PC-3 (cell line): ENCODE data around the gene ARL2BP. TPM values are rescaled to one million over a fixed set of nuclear protein-coding genes. Genes with fewer than 3 reads are reported as not detected.

Source experiments
- ATAC-seq: fragments of 200-7000 bp; cut with Tn5 transposase; 2 replicates; pipeline ENCODE4 v1.9.1; 2020; ENCODE audit warnings: mild to moderate bottlenecking, moderate library complexity
- Bru-seq: library from RNA; stranded (reverse); fragments of 400-500 nt; gene quantifications from one replicate; lab custom pipeline; 2021; lab: Mats Ljungman, UMichigan
- BruChase-seq, 2 experiments: library from RNA; stranded (reverse); fragments of 400-500 nt; gene quantifications; one replicate each; lab custom pipeline; 2021; lab: Mats Ljungman, UMichigan
- BruUV-seq: library from RNA; stranded (reverse); fragments of 400-500 nt; replicated peaks from 2 replicates; lab custom pipeline; 2021; lab: Mats Ljungman, UMichigan
- CTCF ChIA-PET: fragments of 300-600 bp; sonication (Branson Sonifier 250); formaldehyde crosslinking; loops from one replicate; lab custom pipeline; 2022; ENCODE audit warnings: antibody characterized with exemption; lab: Charles Lee
- POLR2A ChIA-PET: fragments of 300-600 bp; sonication (Branson Sonifier 250); formaldehyde crosslinking; loops from one replicate; lab custom pipeline; 2022; ENCODE audit warnings: antibody characterized with exemption; ENCODE audit not compliant: unreplicated experiment; lab: Charles Lee
- DNase-seq: peaks from one replicate; pipeline ENCODE4 v3.0.0-alpha.2; 2015
- H2AFZ ChIP-seq: fragments of 300-600 bp; sonication (generic); 2 replicates; pipeline ENCODE4 v1.6.0; 2016; ENCODE audit warnings: antibody characterized with exemption, low read length
- H3F3A ChIP-seq: fragments of 300-600 bp; sonication (generic); one replicate; pipeline ENCODE4 v1.6.0; 2017; ENCODE audit warnings: antibody characterized with exemption, low read length, control low read depth, mild to moderate bottlenecking; ENCODE audit not compliant: unreplicated experiment
- H3K27ac ChIP-seq: fragments of 300-600 bp; sonication (generic); 2 replicates; pipeline ENCODE4 v1.5.1; 2016; ENCODE audit warnings: mild to moderate bottlenecking, low read length
- H3K27me3 ChIP-seq: fragments of 300-600 bp; sonication (generic); 2 replicates; pipeline ENCODE4 v1.6.1; 2016; ENCODE audit warnings: low read length, mixed read lengths
- H3K36me3 ChIP-seq: fragments of 300-600 bp; sonication (generic); 2 replicates; pipeline ENCODE4 v1.6.1; 2016; ENCODE audit warnings: low read depth, mixed run types, low read length, mixed read lengths
- H3K4me1 ChIP-seq: fragments of 300-600 bp; sonication (generic); 2 replicates; pipeline ENCODE4 v1.5.1; 2016; ENCODE audit warnings: low read length; ENCODE audit not compliant: insufficient read depth
- H3K4me2 ChIP-seq: fragments of 300-600 bp; sonication (generic); 2 replicates; pipeline ENCODE4 v1.6.0; 2016; ENCODE audit warnings: low read length
- H3K4me3 ChIP-seq: fragments of 300-600 bp; sonication (generic); 2 replicates; pipeline ENCODE4 v1.5.1; 2016; ENCODE audit warnings: mild to moderate bottlenecking, low read length, mixed read lengths
- H3K79me2 ChIP-seq: fragments of 300-600 bp; sonication (generic); 2 replicates; pipeline ENCODE4 v1.6.1; 2017; ENCODE audit warnings: low read length, mixed read lengths
- H3K9ac ChIP-seq: fragments of 300-600 bp; sonication (generic); 2 replicates; pipeline ENCODE4 v1.6.0; 2016; ENCODE audit warnings: mild to moderate bottlenecking, low read length
- H3K9me2 ChIP-seq: fragments of 300-600 bp; sonication (generic); replicated peaks from 2 replicates; pipeline ENCODE4 v1.6.1; 2016; ENCODE audit warnings: mixed run types, low read length, mixed read lengths
- H3K9me3 ChIP-seq: fragments of 300-600 bp; sonication (generic); 2 replicates; pipeline ENCODE4 v1.6.1; 2016; ENCODE audit warnings: low read length, mixed read lengths
- H4K20me1 ChIP-seq: fragments of 300-600 bp; sonication (generic); 2 replicates; pipeline ENCODE4 v1.6.1; 2016; ENCODE audit warnings: low read length, mixed read lengths
- EZH2 ChIP-seq: fragments of 300-600 bp; sonication (generic); IDR thresholded peaks from one replicate; pipeline ENCODE4 v1.6.1; 2017; ENCODE audit warnings: antibody characterized with exemption, mild to moderate bottlenecking, low read length; ENCODE audit not compliant: unreplicated experiment
- EZH2phosphoT487 ChIP-seq: fragments of 300-600 bp; sonication (generic); IDR thresholded peaks from 2 replicates; pipeline ENCODE4 v1.6.1; 2018; ENCODE audit warnings: mild to moderate bottlenecking, antibody characterized with exemption, low read length, borderline replicate concordance
- intact Hi-C: fragments of 100-400 bp; cut with micrococcal nuclease; formaldehyde crosslinking; loops from 2 replicates; pipeline ENCODE4 v1.9.0; 2023
- long read RNA-seq: library from polyadenylated mRNA; unstranded; transcript quantifications from one replicate; pipeline ENCODE4 v2.0.0, GENCODE V29; 2021; ENCODE audit not compliant: unreplicated experiment
- total RNA-seq: library from RNA; depleted of rRNA; stranded (reverse); fragments of >200 nt; gene quantifications from 2 replicates; pipeline ENCODE4 v1.2.3, GENCODE V29; 2014; rRNA removed
- TF ChIP-seq, protein P1 (sequence below): fragments of 300-600 bp; sonication (generic); conservative IDR thresholded peaks from 2 replicates; pipeline ENCODE4 v1.5.1; 2017; ENCODE audit warnings: antibody characterized with exemption, low read depth, mild to moderate bottlenecking, low read length

The ARL2BP gene
- total RNA-seq, result 35.3 and 38.4 TPM in 2 replicates
- Bru-seq, nascent RNA, result percentile 78 among the genes with signal in this experiment
- BruChase-seq, experiment 1, labeled RNA remaining after a 6-hour chase, result percentile 95 among the genes with signal in this experiment
- BruChase-seq, experiment 2, labeled RNA remaining after a 2-hour chase, result percentile 89 among the genes with signal in this experiment
- long read RNA-seq, transcript ARL2BP-201 (6 exons, 2,130 nt), result major isoform, 70 of 88 reads
- long read RNA-seq, partial matches to known transcripts, result 9 of 88 reads
- long read RNA-seq, other reads (novel, unspliced or antisense), result 6 of 88 reads

DNA sequence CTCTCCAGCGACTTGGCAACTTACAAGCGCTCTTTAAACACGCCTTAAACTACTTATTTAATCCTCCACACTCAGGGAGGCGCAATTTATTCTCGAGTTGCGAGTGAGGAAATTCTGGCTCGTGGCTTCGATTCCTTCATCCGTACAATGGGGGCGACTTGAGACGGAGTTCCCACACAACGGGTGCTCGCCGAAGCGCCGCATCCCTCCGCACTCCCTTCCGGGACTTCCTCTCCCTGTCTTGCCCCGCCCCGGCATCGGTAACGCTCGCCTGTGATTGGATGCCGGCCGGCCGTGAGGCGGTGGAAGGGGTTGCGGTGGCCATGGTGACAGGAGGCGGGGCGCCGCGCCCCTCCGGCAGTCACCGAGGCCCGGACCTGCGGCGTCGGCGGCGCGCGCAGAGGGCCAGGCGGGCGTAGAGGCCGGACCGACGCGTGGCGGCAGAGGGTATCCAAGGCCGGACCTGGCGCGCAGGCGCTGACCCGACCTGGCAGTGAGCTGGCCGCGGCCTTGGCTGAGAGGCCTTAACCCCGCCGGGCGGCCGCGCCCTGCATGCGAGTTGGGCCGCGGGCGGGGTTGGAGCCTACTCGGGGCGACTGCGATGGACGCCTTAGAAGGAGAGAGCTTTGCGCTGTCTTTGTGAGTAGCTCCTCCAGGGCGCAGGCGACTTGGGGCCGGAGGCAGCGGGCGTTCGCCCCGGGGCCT, at the start of gene ARL2BP:
Gene ARL2BP (plus strand): TSS at position 493 of the 705 bp plus-strand sequence. CDS start 109 bp downstream, at position 602.
- Histone ChIP-seq H3K27me3 (no peaks in the 10 kb centered on the region), H3K9ac (peak within 1 kb of the TSS; percentile 87), H3K27ac (peak within 1 kb of the TSS; percentile 37), H4K20me1 (no peaks in the 10 kb centered on the region), H3K4me2 (peak within 1 kb of the TSS; percentile 96), H3K79me2 (peaks cover 16% of the 10 kb centered on the region), H3K36me3 (peaks cover 3% of the 10 kb centered on the region), H3K9me2 (no peaks in the 10 kb centered on the region), H3K9me3 (no peaks in the 10 kb centered on the region), H3K4me3 (peak within 1 kb of the TSS; percentile 79), H2AFZ (peak within 1 kb of the TSS; percentile 78), H3K4me1 (peaks cover 12% of the 10 kb centered on the region; the same call in 1 of the 2 replicates), H3F3A (no peaks in the 10 kb centered on the region)
- TF ChIP-seq, protein P1, sequence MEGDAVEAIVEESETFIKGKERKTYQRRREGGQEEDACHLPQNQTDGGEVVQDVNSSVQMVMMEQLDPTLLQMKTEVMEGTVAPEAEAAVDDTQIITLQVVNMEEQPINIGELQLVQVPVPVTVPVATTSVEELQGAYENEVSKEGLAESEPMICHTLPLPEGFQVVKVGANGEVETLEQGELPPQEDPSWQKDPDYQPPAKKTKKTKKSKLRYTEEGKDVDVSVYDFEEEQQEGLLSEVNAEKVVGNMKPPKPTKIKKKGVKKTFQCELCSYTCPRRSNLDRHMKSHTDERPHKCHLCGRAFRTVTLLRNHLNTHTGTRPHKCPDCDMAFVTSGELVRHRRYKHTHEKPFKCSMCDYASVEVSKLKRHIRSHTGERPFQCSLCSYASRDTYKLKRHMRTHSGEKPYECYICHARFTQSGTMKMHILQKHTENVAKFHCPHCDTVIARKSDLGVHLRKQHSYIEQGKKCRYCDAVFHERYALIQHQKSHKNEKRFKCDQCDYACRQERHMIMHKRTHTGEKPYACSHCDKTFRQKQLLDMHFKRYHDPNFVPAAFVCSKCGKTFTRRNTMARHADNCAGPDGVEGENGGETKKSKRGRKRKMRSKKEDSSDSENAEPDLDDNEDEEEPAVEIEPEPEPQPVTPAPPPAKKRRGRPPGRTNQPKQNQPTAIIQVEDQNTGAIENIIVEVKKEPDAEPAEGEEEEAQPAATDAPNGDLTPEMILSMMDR, result peak; percentile 42
- peak; percentile 60; the same call in 1 of the 2 replicates for TF ChIP-seq EZH2phosphoT487
- no peak for TF ChIP-seq EZH2
- ATAC-seq, result peak; percentile 97
- DNase-seq, result peak; percentile 95
- no TSS peak for BruUV-seq
- ChIA-PET CTCF (interaction anchor here (1.3 kb wide), 1 partner anchor 55 kb away, joined by 3 read pairs; no protein-coding TSS in a partner anchor), POLR2A (no interaction called here)
- intact Hi-C loops, result loop anchor here (1.0 to 5.0 kb wide), 6 partner anchors 32 to 177 kb away; no protein-coding TSS in a partner anchor

DNA sequence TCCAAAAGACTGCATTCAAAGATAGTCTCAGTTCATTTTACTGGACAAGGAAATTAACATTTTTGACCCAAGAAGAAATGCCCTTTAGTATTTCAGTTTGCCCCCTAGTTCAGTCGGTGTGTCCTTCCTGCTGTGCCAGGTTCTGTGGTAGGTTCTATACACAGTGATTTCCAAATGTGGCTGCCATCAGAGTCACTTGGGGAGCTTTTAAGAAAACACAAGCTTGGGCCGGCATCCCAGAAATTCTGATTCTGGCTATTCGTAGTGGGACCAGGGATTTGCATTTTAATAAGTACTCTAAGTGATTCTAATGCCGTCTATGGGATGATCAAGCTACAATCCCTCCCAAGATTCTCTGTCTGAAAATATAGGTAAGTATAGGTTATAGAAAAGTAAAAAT, 48.8 kb upstream of the ARL2BP start:
- no peaks in the 10 kb centered on the region for H4K20me1 ChIP-seq
- H3K79me2 ChIP-seq, result peaks cover 65% of the 10 kb centered on the region
- no peaks in the 10 kb centered on the region for H3K27me3 ChIP-seq
- no peak overlapping the region for H2AFZ ChIP-seq
- no TSS peak for BruUV-seq
- no peak overlapping the region for H3K9ac ChIP-seq
- no peak for DNase-seq
- ATAC-seq, result no peak
- H3K36me3 ChIP-seq, result no peaks in the 10 kb centered on the region
- no peak overlapping the region for H3K27ac ChIP-seq
- intact Hi-C loops, result no loop called here
- no peak overlapping the region for H3K4me2 ChIP-seq
- H3K4me3 ChIP-seq, result no peak overlapping the region
- POLR2A ChIA-PET, result no interaction called here
- no peaks in the 10 kb centered on the region for H3K9me2 ChIP-seq
- H3K4me1 ChIP-seq, result peaks cover 39% of the 10 kb centered on the region
- H3K9me3 ChIP-seq, result no peaks in the 10 kb centered on the region
- no peak for TF ChIP-seq EZH2
- no peak for TF ChIP-seq EZH2phosphoT487
- TF ChIP-seq, protein P1, result no peak
- CTCF ChIA-PET, result no interaction called here
- H3F3A ChIP-seq, result no peaks in the 10 kb centered on the region
